GM10248 (cell line): ENCODE measurements around the gene MRPL21.

Experiments used
- CTCF ChIA-PET: fragments of 300-600 bp; sonication (Branson Sonifier 250); formaldehyde crosslinking; extraction: SDS; loops from one replicate; lab custom pipeline; 2021; ENCODE audit warnings: antibody characterized with exemption; lab: Yijun Ruan, JAX
- POLR2A ChIA-PET: fragments of 350-650 bp; sonication (Branson Sonifier 250); formaldehyde crosslinking; extraction: SDS; loops from one replicate; lab custom pipeline; 2020; ENCODE audit warnings: antibody characterized with exemption; lab: Yijun Ruan, JAX
- DNase-seq: peaks from one replicate; pipeline ENCODE4 v3.0.0; 2012; ENCODE audit errors: extremely low spot score
- TF ChIP-seq, protein P1 (sequence below): IDR thresholded peaks from 2 replicates; pipeline ENCODE4 v1.5.1; 2012; ENCODE audit warnings: mild to moderate bottlenecking, low read depth; ENCODE audit errors: extremely low read depth, missing control alignments, control extremely low read depth

The MRPL21 gene

DNA sequence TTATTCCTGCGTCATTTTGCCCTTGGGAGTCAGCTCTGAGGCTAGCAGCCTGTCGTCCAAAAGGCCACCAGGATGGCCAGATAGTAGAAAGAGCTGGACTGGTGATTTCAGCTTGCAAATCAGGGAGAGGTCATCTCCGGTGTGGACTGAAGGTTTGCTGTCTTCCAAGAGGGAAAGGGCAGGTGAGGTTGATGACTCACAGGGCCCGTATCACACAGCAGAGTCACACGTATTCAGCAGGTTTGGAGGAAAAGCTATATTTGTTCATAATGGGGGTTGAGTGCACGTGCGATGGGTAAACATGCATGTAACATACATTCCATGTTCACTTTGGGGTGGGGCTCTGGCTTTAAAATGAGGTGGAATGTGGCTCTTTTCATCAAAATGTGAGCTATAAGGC, 25.6 kb downstream of the MRPL21 start:
- POLR2A ChIA-PET: interaction anchor here (0.6 kb wide), 1 partner anchor 761 kb away, joined by 9 read pairs; no protein-coding TSS in a partner anchor
- CTCF ChIA-PET: interaction anchor here (1.1 to 1.2 kb wide), 2 partner anchors 12 to 27 kb away, joined by 3 read pairs; no protein-coding TSS in a partner anchor
- TF ChIP-seq, protein P1, sequence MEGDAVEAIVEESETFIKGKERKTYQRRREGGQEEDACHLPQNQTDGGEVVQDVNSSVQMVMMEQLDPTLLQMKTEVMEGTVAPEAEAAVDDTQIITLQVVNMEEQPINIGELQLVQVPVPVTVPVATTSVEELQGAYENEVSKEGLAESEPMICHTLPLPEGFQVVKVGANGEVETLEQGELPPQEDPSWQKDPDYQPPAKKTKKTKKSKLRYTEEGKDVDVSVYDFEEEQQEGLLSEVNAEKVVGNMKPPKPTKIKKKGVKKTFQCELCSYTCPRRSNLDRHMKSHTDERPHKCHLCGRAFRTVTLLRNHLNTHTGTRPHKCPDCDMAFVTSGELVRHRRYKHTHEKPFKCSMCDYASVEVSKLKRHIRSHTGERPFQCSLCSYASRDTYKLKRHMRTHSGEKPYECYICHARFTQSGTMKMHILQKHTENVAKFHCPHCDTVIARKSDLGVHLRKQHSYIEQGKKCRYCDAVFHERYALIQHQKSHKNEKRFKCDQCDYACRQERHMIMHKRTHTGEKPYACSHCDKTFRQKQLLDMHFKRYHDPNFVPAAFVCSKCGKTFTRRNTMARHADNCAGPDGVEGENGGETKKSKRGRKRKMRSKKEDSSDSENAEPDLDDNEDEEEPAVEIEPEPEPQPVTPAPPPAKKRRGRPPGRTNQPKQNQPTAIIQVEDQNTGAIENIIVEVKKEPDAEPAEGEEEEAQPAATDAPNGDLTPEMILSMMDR: no peak
- no peak for DNase-seq

DNA sequence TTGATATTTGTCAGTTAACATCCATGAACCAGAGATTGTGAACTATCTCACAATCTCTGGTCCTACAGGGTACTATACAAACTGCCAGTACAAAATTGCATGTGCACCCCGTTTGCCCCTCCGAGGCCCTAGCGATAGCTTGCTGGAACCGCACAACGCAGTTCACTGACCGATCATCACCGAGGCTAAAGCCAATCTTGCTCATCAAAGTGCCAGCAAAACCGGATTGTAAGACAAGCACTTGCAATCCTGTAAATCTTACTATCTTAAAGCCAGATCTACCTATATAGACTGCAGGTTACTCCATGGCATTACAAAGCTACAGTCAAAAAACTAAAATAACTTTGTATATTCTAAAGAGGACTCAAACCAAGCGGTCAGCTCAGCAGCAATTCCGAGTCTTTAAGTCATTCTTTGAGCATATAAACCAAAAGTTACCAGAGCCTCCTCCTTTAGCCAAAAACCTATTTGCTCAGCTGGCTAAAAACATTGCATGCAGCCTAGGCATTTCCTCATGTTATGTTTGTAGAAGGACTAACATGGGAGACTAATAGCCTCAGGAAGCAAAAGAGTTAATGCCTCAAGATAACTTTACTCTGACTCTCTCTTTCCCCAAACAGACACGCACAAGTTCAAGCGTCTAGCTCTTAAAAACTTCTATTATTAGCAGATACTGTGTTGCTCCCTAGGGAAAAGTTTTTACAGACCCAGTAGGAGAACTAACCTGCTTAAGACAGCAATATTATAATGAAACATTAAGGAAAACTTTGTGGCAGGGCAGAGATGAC, 31.2 kb downstream of the MRPL21 start:
- ChIA-PET CTCF (no interaction called here), POLR2A (no interaction called here)
- no peak for DNase-seq
- TF ChIP-seq, protein P1: no peak

GRCh38 chr11:68870470-68870869, 33.2 kb downstream of the MRPL21 start:
- no peak for DNase-seq
- TF ChIP-seq, protein P1: no peak
- POLR2A ChIA-PET: no interaction called here
- CTCF ChIA-PET: no interaction called here

DNA sequence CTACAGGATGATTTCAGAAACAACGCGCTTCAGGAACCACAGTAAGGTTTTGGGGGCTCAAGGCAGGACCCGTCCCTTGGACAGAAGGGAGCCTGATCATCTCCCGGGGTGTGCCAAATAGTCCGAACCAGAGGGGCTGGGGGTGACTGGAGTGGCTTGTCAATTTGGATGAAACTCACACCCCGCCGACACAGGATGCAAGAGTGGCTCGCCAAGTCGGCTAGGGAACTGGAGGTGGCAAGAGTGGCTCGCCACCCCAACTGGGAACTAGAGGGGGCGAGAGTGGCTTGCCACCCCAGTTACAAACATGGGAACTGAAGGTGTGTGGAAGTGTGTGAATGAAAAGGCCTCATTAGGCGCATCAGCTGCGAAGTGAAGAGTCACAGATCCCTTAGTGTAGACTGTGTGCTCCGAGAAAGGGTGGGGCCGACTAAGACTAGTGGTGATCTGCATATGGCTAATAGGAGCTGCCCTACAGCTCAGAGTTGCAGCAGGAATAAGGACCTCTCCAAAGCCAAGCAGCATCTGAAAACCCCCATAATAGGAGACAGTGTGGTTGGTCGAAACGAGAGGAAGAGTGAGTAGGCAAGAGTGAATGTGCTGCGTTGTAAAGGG, 35.3 kb downstream of the MRPL21 start:
- ChIA-PET CTCF (no interaction called here), POLR2A (no interaction called here)
- TF ChIP-seq, protein P1: no peak
- DNase-seq: no peak

DNA sequence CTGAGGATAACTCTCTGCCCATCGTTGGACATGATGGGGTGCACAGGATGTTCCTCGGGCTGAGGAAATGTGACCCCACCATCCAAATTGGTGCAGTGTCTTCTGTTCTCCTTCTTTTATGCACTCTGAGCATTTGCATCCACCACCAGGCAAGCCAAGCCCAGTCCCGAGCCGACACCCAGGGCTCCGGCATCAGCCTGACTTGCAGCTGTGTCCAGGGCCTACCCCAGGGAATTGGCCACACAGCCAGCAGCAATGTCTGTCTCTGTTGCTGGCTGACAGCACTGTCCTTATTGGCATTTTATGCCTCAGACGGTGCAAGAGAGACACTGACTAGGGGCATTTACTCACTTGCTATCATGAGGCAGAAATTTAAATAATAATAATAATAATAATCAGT, 36.6 kb downstream of the MRPL21 start:
- CTCF ChIA-PET: no interaction called here
- DNase-seq: no peak
- POLR2A ChIA-PET: no interaction called here
- TF ChIP-seq, protein P1: no peak

- ChIA-PET POLR2A (no interaction called here), CTCF (interaction anchor here (1.4 kb wide), 1 partner anchor 21 kb away, joined by 3 read pairs; no protein-coding TSS in a partner anchor)
- TF ChIP-seq, protein P1: no peak
- DNase-seq: no peak
Observed at GRCh38 chr11:68865241-68865640, 38.4 kb downstream of the MRPL21 start.
